ENCODE data around the gene TMEM40.

GRCh38 chr3:12771236-12771635 lies 12.2 kb upstream of the TMEM40 start:
- TF ChIP-seq CTCF (IDR thresholded peaks at IDR 0.05), result no peak
- TF ChIP-seq EP300 (IDR thresholded peaks at IDR 0.05), result no peak
